Heart left ventricle (tissue), 13 donors: ENCODE results near the gene MTCH2.

Experiments
- CTCF ChIP-seq, 12 donors: fragments of 200-600 bp; sonication (generic) in 4 of 12; IDR thresholded peaks; one replicate each; pipeline versions ENCODE4 v1.5.0 to v1.8.0; 2018 to 2022; ENCODE audit warnings: antibody characterized with exemption in 12 of 12, mild to moderate bottlenecking in 5 of 12
- POLR2A ChIP-seq, 2 donors: fragments of 450-650 bp; IDR thresholded peaks; one replicate each; pipeline ENCODE4 v1.6.1; 2017; ENCODE audit warnings: antibody characterized with exemption in 2 of 2, mild to moderate bottlenecking in 2 of 2, moderate library complexity in 2 of 2
- donor health status: ischemic (EF 13 %, LVEDD 7.1; RV severe dilation, severe dysfunction).
- donor health status: DM: no; HTN: yes; CAD: no.
- donor health status: DM: no; HTN: no; CAD: no.
- donor health status: ischemic (EF 25% LVEDD 6.9; RV normal size, moderate dysfunction).
- donor health status: ischemic (EF 25% LVEDD 5.7; RV mildly dilated, moderate dysfunction).
- donor health status: ischemic (EF 35%, LVEDD 5.7; RV mildly dilated, moderate dysfunction).
- donor health status: nonischemic (EF 11% LVEDD 7.7; RV severe dilation, severe dysfunction).
- donor health status: DM: yes; HTN: yes; CAD: no.
- donor health status: PGD.
- donor health status: ischemic (EF 29% LVEDD 5.4; RV normal size, mild dysfunction).
- donor health status: nonischemic (EF 23%, LVEDD 6.1; RV moderate dilation, normal function).

DNA sequence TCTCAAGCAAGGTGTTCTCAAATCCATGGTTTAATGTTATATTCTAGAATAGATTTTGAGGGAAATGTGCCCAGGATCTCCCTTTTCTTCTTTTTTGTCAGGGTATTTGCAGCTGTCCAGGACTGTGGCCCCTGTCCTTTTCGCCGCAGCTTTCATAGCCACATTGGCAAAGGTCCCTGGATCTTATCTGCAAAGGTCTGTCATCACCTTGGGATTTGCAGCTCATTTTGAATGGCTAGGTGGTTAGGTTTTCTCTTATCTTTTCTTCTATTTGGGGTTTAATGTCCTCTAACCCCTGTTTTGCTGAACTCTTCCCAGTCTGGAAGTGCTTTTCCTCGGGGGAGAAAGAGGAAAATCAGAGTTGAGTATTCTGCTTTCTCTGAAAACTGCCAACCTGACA is 36.4 kb downstream of the MTCH2 start:
- no peak for TF ChIP-seq POLR2A (IDR thresholded peaks at IDR 0.05)
- TF ChIP-seq CTCF (IDR thresholded peaks at IDR 0.05): no peak
